GM19372 (cell line): ENCODE results near the gene CCDC57.
"Not testable (repeated sequence)": the region's sequence is repeated elsewhere in the genome, so short reads cannot be mapped to it uniquely, and the experiment has no call there.

Experiments
- ATAC-seq: cut with Tn5 transposase; IDR thresholded peaks from one replicate; pipeline ENCODE4 v1.9.1; 2021; ENCODE audit warnings: mild to moderate bottlenecking, low read depth, moderate library complexity; ENCODE audit not compliant: unreplicated experiment

CCDC57 gene

DNA sequence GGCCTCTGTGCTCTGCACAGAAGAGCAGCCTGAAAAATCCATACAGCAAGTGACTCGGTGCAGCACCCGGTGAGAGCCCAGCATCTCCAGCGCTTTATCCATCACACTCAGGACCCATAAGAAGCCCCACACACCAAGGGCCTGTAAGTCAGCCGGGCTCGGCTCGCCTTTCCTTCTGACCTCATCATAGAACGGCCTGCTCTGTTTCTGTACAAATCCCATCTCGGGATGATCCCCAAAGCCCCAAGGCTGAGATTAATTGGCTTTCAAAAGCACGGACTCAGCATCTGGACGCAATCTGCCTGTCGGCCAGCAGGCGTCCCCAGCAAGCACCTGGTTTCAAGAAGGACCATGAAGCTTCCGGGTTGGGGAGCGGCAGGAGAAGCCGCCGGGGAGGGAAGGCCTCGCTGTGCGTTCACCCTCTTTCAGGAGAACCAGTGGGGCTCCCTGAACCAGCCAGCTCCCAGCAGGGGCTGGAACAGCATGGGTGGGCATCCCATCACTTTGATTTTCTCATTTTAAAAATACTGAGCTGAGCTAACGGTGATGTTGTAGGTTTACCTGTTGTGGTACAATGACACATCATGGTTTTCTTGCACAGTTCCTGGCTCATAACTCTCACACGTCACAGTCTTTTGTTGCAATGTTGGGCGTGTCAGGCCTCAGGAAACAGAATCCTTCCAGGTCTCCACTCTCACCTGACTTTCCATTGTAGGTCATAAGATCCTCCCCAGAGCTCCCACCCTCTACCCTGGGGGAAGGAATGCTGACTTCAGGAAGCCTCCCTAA, 6.7 kb downstream of the CCDC57 start:
- ATAC-seq = no peak

DNA sequence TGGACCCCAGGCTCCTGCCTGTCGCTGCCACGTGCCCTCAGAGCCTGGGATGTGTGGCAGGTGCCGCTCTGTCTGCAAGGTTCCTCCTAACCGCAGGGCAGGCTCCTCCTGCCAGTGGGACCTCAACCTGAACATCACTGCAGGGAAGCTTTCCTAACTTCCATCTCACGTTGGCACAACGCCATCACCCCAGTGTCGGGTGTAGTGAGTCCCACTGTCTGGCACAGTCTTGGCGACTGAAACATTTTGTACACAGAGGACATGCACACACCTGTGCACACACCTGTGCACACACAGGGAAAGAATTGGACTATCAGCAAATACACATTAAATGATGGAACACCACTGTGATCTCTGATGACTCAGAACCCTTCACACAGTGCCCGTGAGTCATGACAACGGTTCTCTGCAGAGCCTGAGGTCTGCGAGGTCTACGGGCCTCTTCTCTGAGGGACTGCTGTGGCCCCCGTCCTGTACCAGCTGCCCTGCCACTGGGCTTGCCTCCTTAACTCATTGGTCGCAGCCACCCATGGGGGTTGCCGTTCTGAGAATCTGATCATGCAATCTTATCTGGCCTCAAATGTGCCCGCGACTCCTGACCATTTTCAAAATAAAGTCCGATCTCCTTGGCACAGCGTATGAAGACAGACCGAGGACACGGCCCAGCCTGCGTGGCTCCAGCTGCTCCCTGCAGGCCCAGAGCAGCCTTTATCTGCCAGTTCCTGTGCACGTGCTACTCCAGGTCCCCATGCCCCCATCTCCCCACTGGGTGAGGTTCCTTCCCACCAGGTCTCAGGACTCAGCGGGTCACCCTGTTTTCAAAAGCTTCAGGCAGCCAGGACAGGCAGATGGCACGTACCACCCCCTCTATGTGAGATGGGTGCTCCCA, 7.6 kb downstream of the CCDC57 start:
- no peak for ATAC-seq

DNA sequence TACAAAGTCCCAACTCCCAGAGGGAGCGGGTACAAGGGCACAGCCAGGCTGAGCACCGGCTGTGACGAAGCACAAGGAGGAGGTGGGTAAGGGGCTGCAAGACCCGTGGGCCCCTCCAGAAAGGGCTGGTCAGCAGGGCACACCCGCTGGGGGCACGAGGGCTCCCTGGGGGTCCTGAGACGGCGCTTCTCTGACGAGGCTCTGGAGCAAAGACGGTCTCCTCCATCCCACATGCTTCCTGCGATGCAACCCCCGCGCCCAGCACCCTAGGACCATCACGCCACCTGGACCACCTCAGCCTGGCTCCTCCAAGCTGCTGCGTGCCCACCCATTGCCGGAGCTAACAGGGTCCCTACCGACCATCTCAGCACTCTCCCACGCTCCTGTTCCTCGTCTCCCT, 8.7 kb downstream of the CCDC57 start:
- no peak for ATAC-seq

DNA sequence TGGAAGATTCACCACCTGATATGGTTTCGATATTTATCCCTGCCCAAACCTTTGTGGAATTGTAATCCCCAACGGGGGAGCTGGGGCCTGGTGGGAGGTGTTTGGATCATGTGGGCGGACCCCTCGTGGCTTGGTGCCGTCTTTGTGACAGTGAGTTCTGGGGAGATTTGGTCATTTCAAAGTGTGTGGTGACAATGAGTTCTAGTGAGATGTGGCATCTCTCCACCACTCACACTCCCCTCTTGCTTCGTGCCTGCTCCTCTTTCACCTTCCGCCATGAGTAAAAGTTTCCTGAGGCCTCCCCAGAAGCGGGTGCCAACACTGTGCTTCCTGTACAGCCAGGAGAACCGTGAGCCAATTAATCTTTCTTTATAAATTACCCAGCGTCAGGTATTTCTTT, 9.7 kb downstream of the CCDC57 start:
- ATAC-seq = no peak

DNA sequence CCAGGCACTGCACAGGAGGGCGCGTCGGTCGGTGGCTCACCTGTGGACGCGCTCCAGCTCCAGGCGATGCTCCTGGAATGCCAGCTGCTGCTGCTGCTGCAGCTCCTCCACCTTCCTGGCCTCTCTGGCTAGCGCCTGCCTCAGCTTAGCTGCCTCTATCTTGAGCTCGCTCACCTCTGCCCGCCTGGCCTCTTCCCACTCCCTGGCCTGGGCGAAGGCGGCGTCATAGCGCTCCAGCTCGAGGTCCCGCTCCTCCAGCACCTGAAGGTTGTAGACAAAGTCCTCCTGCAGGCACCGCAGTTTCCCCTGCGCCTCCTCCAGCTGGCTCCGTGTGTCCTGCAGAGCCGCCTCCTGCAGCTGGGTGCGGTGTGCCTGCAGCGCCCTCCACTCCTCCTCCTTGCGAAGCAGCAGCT, 11.1 kb downstream of the CCDC57 start:
- no peak for ATAC-seq

DNA sequence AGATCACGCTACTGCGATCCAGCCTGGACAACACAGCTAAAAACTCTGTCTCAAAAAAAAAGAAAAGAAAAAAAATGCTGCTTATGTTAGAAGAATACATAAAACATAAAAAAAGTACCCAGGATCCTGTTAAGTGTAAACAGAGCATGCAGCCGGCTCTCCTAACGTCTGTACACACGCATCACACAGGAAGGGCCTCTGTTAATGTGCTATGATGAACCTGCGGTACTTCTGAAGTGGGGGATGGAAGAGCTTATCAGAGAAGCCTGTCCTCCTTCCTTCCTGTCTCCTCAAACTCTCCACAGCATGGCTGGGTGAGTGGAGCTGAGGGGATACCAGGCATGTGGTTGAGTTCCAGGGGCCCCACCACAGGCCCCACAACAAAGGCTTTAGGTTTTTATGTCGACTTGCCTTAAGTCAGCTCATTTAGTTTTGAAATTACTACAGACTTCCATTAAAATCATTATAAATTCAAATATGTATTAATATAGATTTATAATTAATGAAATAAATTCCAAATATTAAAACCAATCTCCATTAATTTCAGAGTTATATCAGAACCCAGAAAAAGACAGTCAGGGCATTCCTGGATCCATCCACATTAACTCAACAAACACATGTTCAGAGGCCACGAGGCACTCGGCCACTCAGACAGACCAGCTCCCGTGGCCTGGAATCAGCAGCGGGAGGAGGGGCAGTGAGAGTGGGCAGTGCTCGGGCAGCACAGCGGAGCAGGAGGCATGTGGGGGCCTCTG, 11.7 kb downstream of the CCDC57 start:
- ATAC-seq = no peak

DNA sequence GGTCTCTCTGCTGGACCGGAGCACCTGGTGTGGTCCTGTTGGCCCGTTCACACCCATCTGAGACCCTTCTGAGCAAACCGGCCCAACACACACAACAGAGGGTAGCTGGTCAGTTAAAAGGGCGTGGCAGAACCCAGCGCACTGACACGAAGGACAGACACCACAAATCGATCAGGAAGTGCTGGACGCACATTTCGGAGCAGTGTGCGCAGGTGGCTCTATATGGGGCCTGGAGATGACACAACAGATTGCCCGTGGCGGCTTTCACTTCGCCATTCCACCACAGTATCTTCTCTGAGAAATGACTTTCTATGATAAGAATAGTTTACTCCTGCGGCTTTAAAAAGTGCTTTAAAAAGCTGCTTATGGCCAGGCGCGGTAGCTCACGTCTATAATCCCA, 12.5 kb downstream of the CCDC57 start:
- ATAC-seq = no peak

DNA sequence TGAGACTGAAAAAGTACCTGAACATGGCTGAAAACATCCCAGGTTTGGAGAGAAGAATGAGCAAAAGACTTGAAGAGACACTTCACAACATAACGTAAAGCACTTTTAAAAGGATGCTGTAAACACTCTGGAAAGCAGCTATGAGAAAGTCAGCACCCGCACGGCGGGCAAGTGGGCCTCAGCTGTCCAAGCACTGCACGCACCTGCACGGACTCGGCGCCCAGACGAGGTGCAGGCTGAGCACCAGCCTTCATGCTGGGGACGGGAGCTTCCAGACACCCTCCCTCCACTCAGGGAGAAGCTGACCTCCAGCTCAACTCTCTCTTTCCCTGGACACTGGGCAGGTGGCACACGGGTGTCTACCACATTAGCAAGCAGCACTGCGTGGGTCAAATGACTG, 13.1 kb downstream of the CCDC57 start:
- ATAC-seq = no peak

DNA sequence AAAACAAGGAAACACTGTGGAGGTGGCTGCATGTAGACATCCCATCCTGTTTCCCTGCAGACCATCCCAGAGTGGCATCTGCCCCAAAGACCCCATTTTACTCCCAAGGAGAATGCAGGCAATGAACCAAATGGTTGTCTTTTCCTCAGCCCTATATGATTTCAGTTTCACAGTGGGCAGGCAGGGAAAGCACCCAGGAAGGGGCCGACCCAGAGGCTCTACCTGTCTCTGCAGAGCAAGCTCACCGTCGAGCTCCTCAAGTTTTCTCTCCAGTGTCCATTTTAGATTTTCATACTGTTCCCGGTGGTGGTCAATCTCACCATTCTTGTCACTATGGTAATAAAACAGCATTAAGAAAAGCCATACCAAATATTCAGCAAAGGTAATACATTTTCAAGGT, 14.6 kb downstream of the CCDC57 start:
- no peak for ATAC-seq

DNA sequence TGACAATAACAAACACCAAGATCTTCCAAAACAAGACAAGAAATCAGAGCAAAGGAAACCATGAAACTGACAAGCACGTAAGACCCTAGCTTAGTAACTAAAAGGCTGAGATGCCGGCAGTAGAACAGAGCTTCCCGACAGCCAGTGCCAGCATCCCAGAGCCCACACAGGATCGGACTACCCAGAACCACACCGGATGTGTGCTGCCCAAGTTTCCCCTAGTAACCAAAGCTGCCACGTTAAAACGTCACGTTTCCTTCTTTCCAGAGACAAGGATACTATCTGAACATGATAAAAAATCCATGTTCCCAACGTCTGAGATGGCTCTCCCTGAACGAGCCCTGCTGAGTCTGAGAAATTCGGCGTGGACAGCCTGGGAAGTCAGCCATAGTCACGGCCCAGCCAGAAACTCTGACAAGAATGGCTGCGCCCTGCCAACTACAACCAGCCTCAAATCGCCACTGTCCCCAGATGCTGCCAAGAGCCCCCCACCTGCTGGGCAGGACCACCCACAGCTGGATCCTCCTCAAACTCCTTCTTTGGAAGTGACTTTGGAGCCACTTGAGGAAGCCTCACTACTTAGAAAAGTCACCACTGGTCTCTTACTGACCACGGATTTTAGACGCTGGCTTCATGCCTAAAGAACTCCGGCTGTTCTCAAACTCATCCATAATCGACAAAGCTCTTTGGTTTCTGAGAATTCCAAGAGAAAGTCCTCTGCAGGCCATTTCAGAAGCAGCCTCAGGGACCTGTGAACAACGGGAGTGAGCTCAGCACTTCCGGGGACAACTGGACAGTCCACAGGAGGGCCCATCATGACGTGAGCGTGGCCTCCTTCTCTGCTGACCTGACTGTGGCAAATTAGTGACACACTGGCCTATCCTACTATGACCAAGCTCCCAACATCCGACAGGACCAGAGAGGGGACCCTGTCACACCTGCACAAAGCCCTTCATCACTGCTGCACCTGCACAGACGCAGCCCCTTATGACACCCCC, 16.7 kb downstream of the CCDC57 start:
- no peak for ATAC-seq

DNA sequence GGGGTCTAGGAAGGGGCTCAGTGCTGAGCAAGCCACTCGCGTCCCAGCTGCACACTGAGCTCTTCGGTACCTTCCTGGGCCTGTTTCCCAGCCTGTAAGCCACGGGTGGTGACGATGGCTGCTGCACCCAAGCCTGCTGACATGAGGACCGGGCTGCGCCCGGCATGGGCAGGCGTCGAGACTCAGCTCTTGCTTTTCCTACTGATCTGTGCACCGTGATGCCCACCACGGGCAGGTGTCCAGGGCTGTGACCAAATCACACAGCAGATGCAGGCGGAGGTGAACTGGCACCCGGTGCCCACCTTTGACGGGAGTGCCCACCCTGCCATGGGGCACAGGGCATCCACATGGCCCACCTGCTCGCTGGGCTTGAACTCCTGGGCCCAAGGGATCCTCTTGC, 17.9 kb downstream of the CCDC57 start:
- no peak for ATAC-seq

DNA sequence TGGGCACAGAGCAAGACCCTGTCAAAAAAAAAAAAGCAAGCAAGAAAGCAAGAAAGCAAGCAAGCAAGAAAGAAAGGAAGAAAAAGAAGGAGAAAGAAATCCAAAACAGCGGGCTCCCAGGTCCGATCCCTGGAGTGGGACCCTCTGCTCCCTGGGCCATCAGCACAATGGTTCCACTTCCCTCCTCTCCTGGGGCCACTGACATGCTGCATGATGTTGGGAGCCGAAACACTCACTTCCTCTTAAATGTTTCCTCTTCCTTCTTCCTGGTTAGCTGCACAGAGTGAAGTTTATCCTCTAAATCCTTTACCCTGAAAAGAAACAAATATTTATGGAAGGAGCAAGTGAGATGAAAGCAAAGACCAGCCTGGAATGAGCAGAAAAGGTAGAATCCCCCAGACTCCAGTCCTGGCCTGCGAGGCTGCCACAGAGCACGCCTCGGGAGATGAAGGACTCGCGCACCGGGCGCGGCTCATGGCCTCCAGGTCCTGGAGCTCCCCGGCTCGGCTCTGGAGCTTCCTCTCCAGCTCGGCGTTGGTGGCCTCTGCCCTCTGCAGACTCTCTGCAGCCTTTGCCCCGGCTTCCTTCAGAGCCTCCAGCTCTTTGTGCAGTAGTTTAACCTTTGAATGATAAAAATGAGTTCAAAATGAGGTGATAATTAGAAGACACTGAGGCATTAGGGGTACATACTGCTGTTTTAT, 19.0 kb downstream of the CCDC57 start:
- no peak for ATAC-seq

DNA sequence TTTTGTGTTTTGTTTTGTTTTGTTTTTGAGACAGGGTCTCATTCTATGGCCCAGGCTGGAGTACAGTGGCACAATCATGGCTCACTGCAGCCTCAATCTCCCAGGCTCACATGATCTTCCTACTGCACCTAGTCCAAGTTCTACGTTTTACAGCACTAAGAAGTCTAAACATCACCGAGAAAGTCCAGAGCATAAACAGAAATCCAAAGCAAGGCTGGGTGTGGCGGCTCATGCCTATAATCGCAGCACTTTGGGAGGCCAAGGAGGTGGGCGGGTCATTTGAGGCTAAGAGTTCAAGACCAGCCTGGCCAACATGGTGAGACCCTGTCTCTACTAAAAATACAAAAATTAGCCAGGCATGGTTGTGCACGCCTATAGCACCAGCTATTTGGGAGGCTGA, 19.6 kb downstream of the CCDC57 start:
- ATAC-seq = not testable (repeated sequence)

DNA sequence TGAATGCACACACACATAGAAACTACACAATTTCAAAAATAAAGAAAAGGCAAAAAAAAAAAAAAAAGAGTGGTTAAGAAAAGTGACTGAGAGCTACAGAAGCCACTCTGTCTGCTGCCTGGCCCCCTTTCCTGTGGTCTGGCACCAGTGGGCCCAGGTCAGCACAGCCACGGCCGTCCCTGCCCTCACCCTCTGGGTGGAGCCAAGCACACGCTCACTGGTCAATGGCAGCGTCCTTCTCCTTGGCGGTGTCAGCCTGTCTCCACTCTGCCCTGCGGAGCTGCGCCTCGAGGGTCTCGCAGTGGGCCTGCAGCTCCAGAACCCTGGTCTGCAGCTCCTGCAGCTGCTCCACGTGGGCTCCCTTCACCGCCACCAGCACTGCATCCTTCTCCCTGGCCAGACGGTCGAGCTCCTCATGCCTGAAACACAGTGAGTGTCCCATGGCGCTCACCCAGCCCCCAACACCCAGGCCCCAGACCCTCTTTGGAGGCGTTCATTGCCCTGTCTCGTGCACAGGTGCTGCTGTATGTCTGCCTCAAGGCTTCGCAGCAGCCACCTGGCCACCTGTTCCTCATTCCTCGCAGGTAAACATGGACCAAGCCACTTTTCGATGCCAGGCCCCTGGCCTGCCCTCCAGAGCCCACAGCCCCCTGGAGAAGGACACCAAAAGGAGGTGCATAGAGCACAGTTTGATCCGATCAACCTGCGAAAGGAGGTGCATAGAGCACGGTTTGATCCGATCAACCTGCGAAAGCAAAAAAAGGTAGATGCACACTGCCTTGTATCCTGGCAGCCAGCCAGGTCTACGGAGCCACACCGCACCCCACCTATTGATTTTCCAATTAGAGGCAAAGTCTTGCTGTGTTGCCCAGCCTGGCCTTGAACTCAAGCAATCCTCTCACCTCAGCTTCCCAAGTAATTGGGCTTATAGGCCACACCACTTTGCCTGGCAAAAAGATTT, 24.4 kb downstream of the CCDC57 start:
- no peak for ATAC-seq

DNA sequence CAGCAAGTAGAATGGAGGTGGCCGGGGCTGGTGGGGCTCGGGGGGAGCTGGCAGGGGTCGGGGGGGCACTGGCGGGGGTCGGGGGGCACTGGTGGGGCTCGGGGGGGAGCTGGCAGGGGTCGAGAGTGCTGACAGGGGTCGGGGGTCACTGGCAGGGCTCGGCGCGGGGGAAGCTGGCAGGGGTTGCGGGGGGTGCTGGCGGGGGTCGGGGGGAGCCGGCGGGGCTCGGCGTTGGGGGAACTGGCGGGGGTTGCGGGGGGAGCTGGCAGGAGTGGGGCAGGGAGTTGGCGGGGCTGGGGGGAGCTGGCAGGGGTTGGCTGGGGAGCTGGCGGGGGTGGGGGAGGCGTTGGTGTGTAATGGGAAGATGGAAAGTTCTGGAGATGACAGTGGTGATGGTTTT, 25.1 kb downstream of the CCDC57 start:
- ATAC-seq = no peak

DNA sequence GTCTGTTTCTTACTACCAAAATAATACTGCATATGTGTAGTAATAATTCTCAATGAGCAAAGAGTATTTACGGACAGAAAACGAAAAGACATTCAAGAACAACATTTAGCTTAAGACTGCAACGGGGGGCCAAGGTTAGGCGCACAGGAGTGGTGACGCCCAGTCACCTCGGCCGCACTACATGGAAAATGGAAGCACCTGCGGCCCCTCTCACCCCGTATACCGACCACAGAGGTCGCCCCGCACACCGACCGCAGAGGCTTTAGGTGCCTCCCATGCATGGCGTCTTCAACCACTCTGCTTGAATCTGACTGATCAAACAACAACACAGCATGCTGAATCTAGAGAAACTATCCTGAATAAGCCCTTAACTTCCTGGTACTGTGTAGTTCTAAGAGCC, 26.4 kb downstream of the CCDC57 start:
- no peak for ATAC-seq

DNA sequence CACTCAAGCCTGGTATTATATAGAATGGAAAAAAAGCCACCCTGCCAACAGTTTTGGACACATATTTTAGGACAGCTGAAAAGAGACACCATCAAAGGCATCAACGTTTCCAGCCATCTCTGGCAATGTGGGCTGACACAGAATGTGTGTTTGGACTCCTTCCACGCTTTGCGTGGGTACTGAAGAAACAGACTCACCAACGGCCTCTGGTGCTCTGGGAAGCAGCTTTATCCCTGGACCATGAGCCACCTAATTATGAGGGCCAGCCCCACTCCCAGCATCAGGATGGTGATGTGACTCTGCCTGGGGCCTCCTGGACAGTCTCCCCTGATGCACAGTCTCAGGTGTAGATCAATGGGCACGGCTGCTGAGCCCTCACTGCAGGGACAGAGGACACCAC, 27.9 kb downstream of the CCDC57 start:
- no peak for ATAC-seq
